Effector memory CD4-positive, alpha-beta T cell (primary cell): ENCODE measurements around the gene NACA2.

ENCODE experiments used
- DNase-seq, 3 donors: peaks; one replicate each; pipeline ENCODE4 v3.0.0-alpha.2; 2020
- H3K27ac ChIP-seq: 2 replicates; pipeline ENCODE4 v1.7.0; 2013; ENCODE audit warnings: mild to moderate bottlenecking, low read length, moderate library complexity; ENCODE audit not compliant: insufficient read depth, poor library complexity, severe bottlenecking
- H3K27me3 ChIP-seq: replicated peaks from 2 replicates; pipeline ENCODE4 v1.7.0; 2013; ENCODE audit warnings: mild to moderate bottlenecking, low read length; ENCODE audit not compliant: insufficient read depth, control insufficient read depth, poor library complexity, severe bottlenecking
- H3K36me3 ChIP-seq: 2 replicates; pipeline ENCODE4 v1.7.0; 2013; ENCODE audit warnings: mild to moderate bottlenecking, low read length, moderate library complexity; ENCODE audit not compliant: control insufficient read depth, insufficient read depth
- H3K4me1 ChIP-seq: 2 replicates; pipeline ENCODE4 v1.7.0; 2013; ENCODE audit warnings: low read length, mild to moderate bottlenecking; ENCODE audit not compliant: control insufficient read depth, insufficient read depth, poor library complexity, severe bottlenecking
- H3K4me3 ChIP-seq: 2 replicates; pipeline ENCODE4 v1.7.0; 2013; ENCODE audit warnings: low read length, low read depth, mild to moderate bottlenecking; ENCODE audit not compliant: insufficient read depth, poor library complexity, severe bottlenecking
- H3K9me3 ChIP-seq: 2 replicates; pipeline ENCODE4 v1.7.0; 2013; ENCODE audit warnings: mild to moderate bottlenecking, low read length, moderate library complexity; ENCODE audit not compliant: control insufficient read depth

The NACA2 gene

DNA sequence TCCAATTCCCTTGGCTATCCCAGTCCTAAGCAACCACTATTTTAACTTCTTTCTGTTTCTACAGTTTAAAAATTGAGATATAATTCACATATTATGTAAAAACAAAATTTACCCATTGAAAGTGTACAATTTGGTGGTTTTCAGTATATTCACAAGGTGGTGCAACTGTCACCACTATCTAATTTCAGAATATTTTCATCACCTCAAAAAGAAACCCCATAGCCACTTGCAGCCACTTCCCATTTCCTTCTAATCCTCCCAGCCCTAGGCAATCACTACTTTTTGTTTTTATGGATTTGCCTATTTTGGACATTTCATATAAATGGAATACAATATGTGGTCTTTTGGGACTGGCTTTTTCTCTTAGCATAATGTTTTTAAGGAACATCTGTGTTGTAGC lies 36.1 kb upstream of the NACA2 start:
- H3K27me3 ChIP-seq, result peaks cover 3% of the 10 kb centered on the region
- no peaks in the 10 kb centered on the region for H3K4me1 ChIP-seq
- no peak for DNase-seq
- no peaks in the 10 kb centered on the region for H3K9me3 ChIP-seq
- H3K27ac ChIP-seq, result no peak overlapping the region
- H3K36me3 ChIP-seq, result no peaks in the 10 kb centered on the region
- H3K4me3 ChIP-seq, result no peak overlapping the region

DNA sequence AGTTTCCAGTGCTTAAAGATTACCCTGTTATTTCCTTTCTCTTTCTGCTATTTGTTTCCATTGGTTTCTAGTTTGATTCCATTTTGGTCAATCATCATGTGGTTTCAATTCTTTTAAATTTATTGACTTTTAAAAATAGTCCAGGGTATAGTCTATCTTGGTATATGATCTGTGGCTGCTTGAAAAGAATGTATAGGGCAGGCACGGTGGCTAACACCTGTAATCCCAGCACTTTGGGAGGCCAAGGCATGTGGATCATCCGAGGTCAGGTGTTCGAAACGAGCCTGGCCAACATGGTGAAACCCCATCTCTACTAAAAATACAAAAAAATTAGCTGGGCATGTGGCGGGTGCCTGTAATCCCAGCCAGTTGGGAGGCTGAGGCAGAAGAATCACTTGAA lies 34.5 kb upstream of the NACA2 start:
- H3K4me3 ChIP-seq, result no peak overlapping the region
- no peak for DNase-seq

DNA sequence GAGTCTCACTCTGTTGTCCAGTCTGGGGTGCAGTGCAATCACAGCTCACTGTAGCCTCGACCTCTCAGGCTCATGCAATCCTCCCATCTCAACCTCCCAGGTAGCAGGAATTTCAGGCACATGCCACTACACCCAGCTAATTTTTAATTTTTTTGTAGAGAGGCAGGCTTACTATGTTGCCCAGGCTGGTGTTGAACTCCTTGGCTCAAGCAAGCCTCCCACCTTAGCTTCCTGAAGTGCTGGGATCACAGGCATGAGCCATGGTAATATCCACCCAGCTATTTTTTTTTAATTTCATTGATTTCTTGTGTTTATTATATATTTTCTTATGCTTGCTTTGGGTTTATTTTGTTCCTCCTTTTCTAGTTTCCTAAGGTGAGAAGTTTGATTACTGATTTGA lies 33.9 kb upstream of the NACA2 start:
- no peaks in the 10 kb centered on the region for H3K4me1 ChIP-seq
- no peak for DNase-seq
- no peak overlapping the region for H3K27ac ChIP-seq
- no peaks in the 10 kb centered on the region for H3K9me3 ChIP-seq
- H3K4me3 ChIP-seq, result no peak overlapping the region
- no peaks in the 10 kb centered on the region for H3K27me3 ChIP-seq
- no peaks in the 10 kb centered on the region for H3K36me3 ChIP-seq

More for the DNA sequence above, 34.5 kb upstream of the NACA2 start:
- Histone ChIP-seq H3K27ac (no peak overlapping the region), H3K4me1 (no peaks in the 10 kb centered on the region), H3K27me3 (no peaks in the 10 kb centered on the region), H3K9me3 (no peaks in the 10 kb centered on the region), H3K36me3 (no peaks in the 10 kb centered on the region)

DNA sequence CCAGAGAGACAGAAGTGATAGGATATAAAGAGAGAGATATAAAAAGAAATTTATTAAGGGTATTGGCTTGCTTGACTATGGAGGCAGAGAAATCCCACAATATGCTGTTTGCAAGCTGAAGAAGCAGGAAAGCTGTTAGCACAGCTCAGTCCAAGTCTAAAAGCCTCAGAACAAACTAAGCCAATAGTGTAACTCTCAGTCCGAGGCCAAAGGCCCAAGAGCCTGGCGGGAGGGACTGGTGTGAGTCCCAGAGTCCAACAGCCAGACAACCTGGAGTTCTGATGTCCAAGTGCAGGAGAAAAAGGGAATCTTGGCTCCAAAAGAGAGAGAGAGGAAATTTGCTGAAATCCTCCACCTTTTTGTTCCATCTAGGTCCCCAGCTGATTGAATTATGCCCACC lies 30.3 kb upstream of the NACA2 start:
- no peaks in the 10 kb centered on the region for H3K4me1 ChIP-seq
- DNase-seq, result no peak
- peaks cover 5% of the 10 kb centered on the region for H3K9me3 ChIP-seq
- H3K27ac ChIP-seq, result no peak overlapping the region
- no peaks in the 10 kb centered on the region for H3K27me3 ChIP-seq
- no peak overlapping the region for H3K4me3 ChIP-seq
- no peaks in the 10 kb centered on the region for H3K36me3 ChIP-seq

DNA sequence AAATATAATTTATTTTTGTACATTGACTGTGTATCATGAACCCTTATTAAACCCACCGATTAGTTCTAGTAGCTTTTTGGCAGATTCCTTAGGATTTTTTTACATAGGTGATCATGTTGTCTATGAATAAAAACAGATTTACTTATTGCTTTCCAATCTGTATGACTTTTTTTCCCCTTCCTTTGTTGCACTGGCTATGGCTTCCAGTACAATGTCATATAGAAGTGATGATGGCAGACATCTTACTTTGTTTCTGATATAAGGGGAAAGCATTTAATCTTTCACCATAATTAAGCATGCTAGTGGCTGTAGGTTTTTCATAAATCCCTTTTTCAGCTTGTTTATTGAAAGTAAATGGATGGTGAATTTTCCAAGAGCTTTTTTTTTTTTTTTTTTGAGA lies 28.9 kb upstream of the NACA2 start:
- Histone ChIP-seq H3K27ac (no peak overlapping the region), H3K4me3 (no peak overlapping the region), H3K9me3 (peaks cover 5% of the 10 kb centered on the region), H3K36me3 (no peaks in the 10 kb centered on the region), H3K4me1 (no peaks in the 10 kb centered on the region), H3K27me3 (no peaks in the 10 kb centered on the region)
- no peak for DNase-seq

DNA sequence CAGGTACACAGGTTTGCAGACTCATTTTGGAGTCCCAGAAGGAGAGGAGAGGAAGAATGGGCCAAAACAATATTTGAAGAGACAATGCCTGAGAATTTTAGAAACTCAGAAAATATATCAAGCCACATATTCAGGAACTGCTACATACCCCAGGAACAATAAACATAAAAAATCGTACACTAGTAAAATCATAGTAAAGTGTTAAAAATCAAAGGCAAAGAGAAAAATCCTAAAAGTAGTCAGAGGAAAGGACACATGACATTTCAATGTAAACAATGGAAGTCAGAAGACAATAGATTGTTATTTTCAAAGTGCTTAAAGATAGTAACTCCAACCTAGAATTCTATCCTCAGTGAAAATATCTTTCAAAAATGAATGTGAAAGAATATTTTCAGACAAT lies 28.5 kb upstream of the NACA2 start:
- H3K27ac ChIP-seq, result no peak overlapping the region
- no peaks in the 10 kb centered on the region for H3K36me3 ChIP-seq
- no peak overlapping the region for H3K4me3 ChIP-seq
- H3K27me3 ChIP-seq, result no peaks in the 10 kb centered on the region
- no peak for DNase-seq
- H3K4me1 ChIP-seq, result no peaks in the 10 kb centered on the region
- peaks cover 5% of the 10 kb centered on the region for H3K9me3 ChIP-seq

DNA sequence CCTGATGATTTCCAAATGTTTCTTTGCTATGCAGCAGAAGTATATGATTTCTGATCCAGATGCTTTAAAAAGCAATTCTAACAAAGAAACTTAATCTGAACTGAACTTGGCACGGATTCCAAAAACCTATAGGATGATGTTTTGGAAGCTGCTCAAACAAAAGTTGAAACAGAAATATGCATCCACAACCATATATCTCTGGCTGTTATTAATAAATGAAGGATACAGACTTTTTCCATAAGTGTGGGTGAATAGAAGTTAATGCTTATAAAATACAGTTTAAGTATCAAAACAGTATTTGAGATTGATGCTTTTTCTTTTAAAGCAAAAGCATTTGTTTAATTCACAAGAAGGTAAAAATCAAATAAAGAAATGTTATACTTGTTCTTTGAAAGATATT lies 27.9 kb upstream of the NACA2 start:
- H3K4me3 ChIP-seq, result no peak overlapping the region
- no peak overlapping the region for H3K27ac ChIP-seq
- H3K4me1 ChIP-seq, result no peaks in the 10 kb centered on the region
- DNase-seq, result no peak
- H3K9me3 ChIP-seq, result peaks cover 5% of the 10 kb centered on the region
- H3K36me3 ChIP-seq, result no peaks in the 10 kb centered on the region
- no peaks in the 10 kb centered on the region for H3K27me3 ChIP-seq

DNA sequence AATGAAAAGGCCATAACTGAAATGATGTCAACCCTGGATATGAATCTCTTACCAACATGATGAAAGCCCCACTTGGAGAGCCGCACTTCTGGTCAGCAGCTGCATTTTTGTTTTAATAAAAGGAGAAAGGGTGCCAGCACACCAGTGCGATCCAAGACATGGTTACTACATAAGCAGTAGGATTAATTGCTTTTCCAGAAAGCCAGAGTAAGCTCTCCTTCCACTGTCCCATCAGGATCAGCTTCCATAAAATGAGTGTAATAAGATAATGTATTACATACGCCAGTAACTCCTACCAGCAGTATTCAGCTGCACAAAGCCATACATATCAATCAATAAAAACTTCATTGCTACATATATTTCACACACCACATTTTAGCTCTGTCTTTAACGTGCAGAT lies 26.3 kb upstream of the NACA2 start:
- H3K27ac ChIP-seq, result no peak overlapping the region
- H3K9me3 ChIP-seq, result peaks cover 5% of the 10 kb centered on the region
- H3K4me1 ChIP-seq, result no peaks in the 10 kb centered on the region
- no peak overlapping the region for H3K4me3 ChIP-seq
- H3K36me3 ChIP-seq, result no peaks in the 10 kb centered on the region
- DNase-seq, result no peak
- no peaks in the 10 kb centered on the region for H3K27me3 ChIP-seq

DNA sequence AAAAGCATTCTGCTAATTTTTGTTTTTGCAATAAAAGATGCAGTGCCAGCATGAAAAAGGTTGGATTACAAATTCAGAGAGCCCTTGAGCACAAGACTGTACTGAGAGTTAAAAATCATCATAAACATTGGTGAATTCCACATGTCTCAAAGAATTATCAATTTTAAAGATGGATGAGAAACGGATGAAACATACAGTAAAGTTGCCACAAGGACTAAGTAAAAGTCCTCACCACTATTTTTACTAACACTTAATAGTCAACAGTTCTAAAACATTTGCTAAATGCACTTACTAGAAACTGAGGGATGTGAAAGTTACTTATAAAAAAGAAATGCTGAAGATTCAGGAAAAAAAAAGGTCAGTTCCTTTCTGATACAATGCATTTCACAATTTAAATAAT lies 25.8 kb upstream of the NACA2 start:
- no peaks in the 10 kb centered on the region for H3K4me1 ChIP-seq
- no peaks in the 10 kb centered on the region for H3K27me3 ChIP-seq
- peaks cover 5% of the 10 kb centered on the region for H3K9me3 ChIP-seq
- DNase-seq, result no peak
- H3K27ac ChIP-seq, result no peak overlapping the region
- no peaks in the 10 kb centered on the region for H3K36me3 ChIP-seq
- no peak overlapping the region for H3K4me3 ChIP-seq

DNA sequence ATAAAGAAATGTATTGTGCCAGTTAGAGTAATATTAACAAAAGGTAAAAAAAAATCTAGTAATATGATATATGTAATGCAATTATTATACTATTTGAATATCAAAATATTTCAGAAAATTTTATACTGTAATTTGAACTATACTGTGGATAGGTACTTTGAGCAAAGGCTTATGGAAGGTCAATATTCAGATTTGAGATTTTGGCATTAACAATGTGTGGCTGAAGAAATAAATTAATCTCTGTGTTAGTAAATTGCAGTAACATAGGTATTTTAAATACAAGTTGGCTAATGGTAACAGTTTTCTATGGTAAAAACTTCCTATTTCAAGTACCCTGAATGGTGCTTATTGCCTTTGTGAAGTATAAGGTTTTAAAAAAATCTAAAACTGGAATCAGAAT lies 23.2 kb upstream of the NACA2 start:
- H3K36me3 ChIP-seq, result no peaks in the 10 kb centered on the region
- no peaks in the 10 kb centered on the region for H3K4me1 ChIP-seq
- H3K27me3 ChIP-seq, result no peaks in the 10 kb centered on the region
- DNase-seq, result no peak
- no peak overlapping the region for H3K4me3 ChIP-seq
- H3K27ac ChIP-seq, result no peak overlapping the region
- peaks cover 4% of the 10 kb centered on the region for H3K9me3 ChIP-seq

DNA sequence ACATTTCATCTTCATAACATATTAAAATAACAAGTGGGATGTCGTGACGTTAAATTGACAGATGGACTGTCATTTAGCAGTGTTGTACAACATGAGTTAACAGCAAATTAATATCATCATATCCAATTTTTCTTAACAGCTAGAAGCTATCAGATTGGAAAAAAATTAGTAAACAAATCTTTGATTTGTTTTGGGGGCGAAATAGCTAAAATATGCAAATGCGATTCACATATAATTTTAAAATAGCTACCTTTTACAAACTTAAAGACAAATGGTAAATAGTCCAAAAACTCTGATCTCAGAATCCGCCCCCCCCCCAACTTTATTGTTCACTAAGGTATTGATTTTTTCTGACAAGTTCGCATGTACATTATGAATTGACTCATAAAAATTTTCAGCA lies 20.3 kb upstream of the NACA2 start:
- DNase-seq, result no peak

More for the DNA sequence above, 20.3 kb upstream of the NACA2 start:
- H3K4me3 ChIP-seq, result no peak overlapping the region
- H3K9me3 ChIP-seq, result no peaks in the 10 kb centered on the region
- no peaks in the 10 kb centered on the region for H3K36me3 ChIP-seq
- no peaks in the 10 kb centered on the region for H3K27me3 ChIP-seq
- H3K4me1 ChIP-seq, result no peaks in the 10 kb centered on the region
- no peak overlapping the region for H3K27ac ChIP-seq
